H9 (cell line): ENCODE results near the gene KIAA0513. TPM values are rescaled to one million over a fixed set of nuclear protein-coding genes. Genes with fewer than 3 reads are reported as not detected.

ENCODE experiments used
- DNase-seq: peaks from one replicate; pipeline ENCODE4 v3.0.0-alpha.2; 2017
- H2AFZ ChIP-seq: one replicate; pipeline ENCODE4 v1.6.1; 2013; ENCODE audit warnings: mild to moderate bottlenecking, low read length, control low read depth, moderate library complexity
- H2AK5ac ChIP-seq: 2 replicates; pipeline ENCODE4 v1.6.1; 2013; ENCODE audit warnings: low read length, control low read depth, mixed read lengths; ENCODE audit not compliant: insufficient read length
- H2BK120ac ChIP-seq: one replicate; pipeline ENCODE4 v1.6.1; 2013; ENCODE audit warnings: low read depth, mild to moderate bottlenecking, low read length, control low read depth, inconsistent platforms; ENCODE audit not compliant: poor library complexity, severe bottlenecking
- H2BK12ac ChIP-seq: 2 replicates; pipeline ENCODE4 v1.6.1; 2013; ENCODE audit warnings: low read length, control low read depth, mixed read lengths, low read depth; ENCODE audit not compliant: insufficient read length
- H2BK15ac ChIP-seq: 2 replicates; pipeline ENCODE4 v1.6.1; 2013; ENCODE audit warnings: low read depth, low read length, control low read depth
- H2BK20ac ChIP-seq: one replicate; pipeline ENCODE4 v1.6.1; 2013; ENCODE audit warnings: low read depth, mild to moderate bottlenecking, low read length, control low read depth, inconsistent platforms; ENCODE audit not compliant: poor library complexity, severe bottlenecking
- H2BK5ac ChIP-seq: 2 replicates; pipeline ENCODE4 v1.6.1; 2013; ENCODE audit warnings: low read length, control low read depth, mixed read lengths; ENCODE audit not compliant: insufficient read length
- H3K14ac ChIP-seq: 2 replicates; pipeline ENCODE4 v1.6.1; 2013; ENCODE audit warnings: low read length, control low read depth; ENCODE audit not compliant: insufficient read depth
- H3K18ac ChIP-seq: 2 replicates; pipeline ENCODE4 v1.6.1; 2013; ENCODE audit warnings: low read depth, mild to moderate bottlenecking, mixed read lengths, low read length, control low read depth; ENCODE audit not compliant: insufficient read length
- H3K23ac ChIP-seq: 2 replicates; pipeline ENCODE4 v1.6.1; 2013; ENCODE audit warnings: low read length, control low read depth, mixed read lengths, low read depth; ENCODE audit not compliant: insufficient read length
- H3K23me2 ChIP-seq: 2 replicates; pipeline ENCODE4 v1.6.1; 2013; ENCODE audit warnings: low read depth, mild to moderate bottlenecking, mixed read lengths, low read length, control low read depth; ENCODE audit not compliant: insufficient read length, poor library complexity, severe bottlenecking
- H3K27ac ChIP-seq: 2 replicates; pipeline ENCODE4 v1.5.1; 2013; ENCODE audit warnings: low read length, control low read depth, mixed read lengths, low read depth; ENCODE audit not compliant: insufficient read length
- H3K27me3 ChIP-seq: 2 replicates; pipeline ENCODE4 v1.6.1; 2013; ENCODE audit warnings: low read length, control low read depth, inconsistent platforms; ENCODE audit not compliant: insufficient read depth
- H3K4ac ChIP-seq: 2 replicates; pipeline ENCODE4 v1.6.1; 2013; ENCODE audit warnings: low read depth, mild to moderate bottlenecking, control low read depth, inconsistent platforms, low read length, moderate library complexity
- H3K4me1 ChIP-seq: 2 replicates; pipeline ENCODE4 v1.6.1; 2013; ENCODE audit warnings: low read length, control low read depth, inconsistent platforms; ENCODE audit not compliant: insufficient read depth
- H3K4me2 ChIP-seq: 2 replicates; pipeline ENCODE4 v1.6.1; 2013; ENCODE audit warnings: low read length, control low read depth, mixed read lengths; ENCODE audit not compliant: insufficient read length, insufficient read depth
- H3K56ac ChIP-seq: 2 replicates; pipeline ENCODE4 v1.6.1; 2013; ENCODE audit warnings: low read depth, mild to moderate bottlenecking, mixed read lengths, low read length, control low read depth; ENCODE audit not compliant: insufficient read length
- H3K79me1 ChIP-seq: 2 replicates; pipeline ENCODE4 v1.6.1; 2013; ENCODE audit warnings: low read depth, mild to moderate bottlenecking, moderate library complexity, low read length, control low read depth, inconsistent platforms; ENCODE audit not compliant: insufficient read depth, poor library complexity, severe bottlenecking
- H3K79me2 ChIP-seq: 2 replicates; pipeline ENCODE4 v1.6.1; 2013; ENCODE audit warnings: low read length, control low read depth, inconsistent platforms; ENCODE audit not compliant: insufficient read depth
- H3K9ac ChIP-seq: 2 replicates; pipeline ENCODE4 v1.6.1; 2013; ENCODE audit warnings: low read length, control low read depth, mixed read lengths; ENCODE audit not compliant: insufficient read length; ENCODE audit errors: extremely low read depth
- H3K9me3 ChIP-seq: one replicate; pipeline ENCODE4 v1.6.1; 2013; ENCODE audit warnings: low read depth, low read length, inconsistent platforms; ENCODE audit not compliant: control insufficient read depth
- H3T11ph ChIP-seq: one replicate; pipeline ENCODE4 v1.6.1; 2013; ENCODE audit warnings: mild to moderate bottlenecking, low read length, control low read depth, inconsistent platforms
- H4K20me1 ChIP-seq: one replicate; pipeline ENCODE4 v1.6.1; 2013; ENCODE audit not compliant: control insufficient read depth, insufficient read length, insufficient read depth
- H4K5ac ChIP-seq: 2 replicates; pipeline ENCODE4 v1.6.1; 2013; ENCODE audit warnings: low read depth, mild to moderate bottlenecking, mixed read lengths, low read length, control low read depth; ENCODE audit not compliant: insufficient read length
- H4K8ac ChIP-seq: replicated peaks from 2 replicates; pipeline ENCODE4 v1.6.1; 2013; ENCODE audit warnings: low read length, control low read depth, mixed read lengths, low read depth; ENCODE audit not compliant: insufficient read length
- H4K91ac ChIP-seq: 2 replicates; pipeline ENCODE4 v1.6.1; 2013; ENCODE audit warnings: low read depth, mild to moderate bottlenecking, moderate library complexity, mixed read lengths, low read length, control low read depth; ENCODE audit not compliant: insufficient read length
- H3K27ac Mint-ChIP-seq, 3 experiments: 2 replicates in 2 of 3; 3 replicates in 1 of 3; pipeline ENCODE4 v1.8.0; 2020 to 2021; ENCODE audit warnings: mixed read lengths in 3 of 3, mild to moderate bottlenecking in 1 of 3, moderate library complexity in 1 of 3
- H3K27me3 Mint-ChIP-seq: 2 replicates; pipeline ENCODE4 v1.8.0; 2021; ENCODE audit warnings: low read depth, mild to moderate bottlenecking, moderate library complexity, mixed read lengths
- H3K36me3 Mint-ChIP-seq, 3 experiments: 2 replicates in 2 of 3; 3 replicates in 1 of 3; pipeline ENCODE4 v1.8.0; 2020 to 2021; ENCODE audit warnings: low read depth in 3 of 3, mixed read lengths in 3 of 3; ENCODE audit not compliant: insufficient read depth in 1 of 3
- H3K4me1 Mint-ChIP-seq, 2 experiments: 2 replicates each; pipeline ENCODE4 v1.8.0; 2020; ENCODE audit warnings: mixed read lengths in 2 of 2
- H3K4me3 Mint-ChIP-seq, 2 experiments: 2 replicates in 1 of 2; 3 replicates in 1 of 2; pipeline ENCODE4 v1.8.0; 2020 to 2021; ENCODE audit warnings: mild to moderate bottlenecking in 2 of 2, mixed read lengths in 2 of 2, moderate library complexity in 1 of 2
- H3K9me3 Mint-ChIP-seq, 2 experiments: 2 replicates in 1 of 2; 3 replicates in 1 of 2; pipeline ENCODE4 v1.8.0; 2020; ENCODE audit warnings: mild to moderate bottlenecking in 2 of 2, mixed read lengths in 2 of 2, moderate library complexity in 1 of 2
- WGBS: extraction: QIAGEN DNeasy Blood & Tissue Kit; methylation state at CpG from one replicate; pipeline ENCODE4 v1.1.7; 2013; ENCODE audit warnings: missing lambda C conversion rate, low lambda C conversion rate, mixed read lengths; ENCODE audit not compliant: insufficient read length; ENCODE audit errors: extremely low coverage; 5-methylcytosine and 5-hydroxymethylcytosine counted together
- total RNA-seq: library from RNA; stranded (reverse); gene quantifications from 2 replicates; pipeline ENCODE4 v1.2.1, GENCODE V29; 2021
- TF ChIP-seq, protein P1 (sequence below): fragments of 200-600 bp; sonication (generic); conservative IDR thresholded peaks from 3 replicates; pipeline ENCODE4 v1.8.0; 2021; ENCODE audit warnings: antibody characterized with exemption, mild to moderate bottlenecking

The KIAA0513 gene
- total RNA-seq, 1 experiment from 2014 or later, result 4.7 TPM

DNA sequence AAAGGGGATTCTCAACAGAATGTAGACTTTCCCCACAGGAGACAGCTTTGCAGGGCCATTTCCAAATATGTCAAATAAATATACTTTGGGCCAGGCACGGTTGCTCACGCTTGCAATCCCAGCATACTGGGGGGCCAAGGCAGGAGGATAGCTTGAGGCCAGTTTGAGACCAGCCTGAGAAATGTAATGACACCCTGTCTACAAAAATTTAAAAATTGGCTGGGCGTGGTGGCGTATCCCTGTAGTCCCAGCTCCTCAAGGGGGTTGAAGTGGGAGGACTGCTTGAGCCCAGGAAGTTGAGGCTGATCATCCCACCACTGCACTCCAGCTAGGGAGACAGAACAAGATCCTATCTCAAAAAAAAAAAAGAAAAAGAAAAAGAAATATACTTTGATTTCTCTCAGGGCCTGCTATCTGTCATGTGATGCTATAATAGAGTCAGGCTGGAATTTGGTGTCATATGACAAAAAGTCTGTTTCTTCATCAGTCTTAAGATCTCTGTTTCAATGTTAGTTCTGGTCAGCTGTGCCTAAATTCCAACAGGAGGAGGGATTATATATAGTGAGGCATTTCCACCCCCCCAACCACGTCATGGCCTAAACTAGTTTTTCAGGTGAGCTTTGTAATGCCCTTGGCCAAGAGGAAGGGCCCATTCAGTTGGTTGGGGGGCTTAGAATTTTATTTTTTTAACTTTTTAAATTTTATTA lies 12.0 kb upstream of the KIAA0513 start:
- no peak overlapping the region for H2BK5ac ChIP-seq
- no peak overlapping the region for H3K18ac ChIP-seq
- no peak overlapping the region for H3K4me3 Mint-ChIP-seq
- H3K23me2 ChIP-seq, result peaks cover 3% of the 10 kb centered on the region
- no peak overlapping the region for H2AFZ ChIP-seq
- no peak overlapping the region for H3K56ac ChIP-seq
- no peak overlapping the region for H3K4me2 ChIP-seq
- no peak overlapping the region for H2AK5ac ChIP-seq
- peaks cover 31% of the 10 kb centered on the region for H3K27me3 Mint-ChIP-seq
- H4K20me1 ChIP-seq, result no peaks in the 10 kb centered on the region
- H3K27me3 ChIP-seq, result no peaks in the 10 kb centered on the region; the same call in 1 of the 2 replicates
- TF ChIP-seq, protein P1, sequence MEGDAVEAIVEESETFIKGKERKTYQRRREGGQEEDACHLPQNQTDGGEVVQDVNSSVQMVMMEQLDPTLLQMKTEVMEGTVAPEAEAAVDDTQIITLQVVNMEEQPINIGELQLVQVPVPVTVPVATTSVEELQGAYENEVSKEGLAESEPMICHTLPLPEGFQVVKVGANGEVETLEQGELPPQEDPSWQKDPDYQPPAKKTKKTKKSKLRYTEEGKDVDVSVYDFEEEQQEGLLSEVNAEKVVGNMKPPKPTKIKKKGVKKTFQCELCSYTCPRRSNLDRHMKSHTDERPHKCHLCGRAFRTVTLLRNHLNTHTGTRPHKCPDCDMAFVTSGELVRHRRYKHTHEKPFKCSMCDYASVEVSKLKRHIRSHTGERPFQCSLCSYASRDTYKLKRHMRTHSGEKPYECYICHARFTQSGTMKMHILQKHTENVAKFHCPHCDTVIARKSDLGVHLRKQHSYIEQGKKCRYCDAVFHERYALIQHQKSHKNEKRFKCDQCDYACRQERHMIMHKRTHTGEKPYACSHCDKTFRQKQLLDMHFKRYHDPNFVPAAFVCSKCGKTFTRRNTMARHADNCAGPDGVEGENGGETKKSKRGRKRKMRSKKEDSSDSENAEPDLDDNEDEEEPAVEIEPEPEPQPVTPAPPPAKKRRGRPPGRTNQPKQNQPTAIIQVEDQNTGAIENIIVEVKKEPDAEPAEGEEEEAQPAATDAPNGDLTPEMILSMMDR, result no peak
- no peak overlapping the region for H2BK120ac ChIP-seq
- H3K27ac Mint-ChIP-seq, result no peak overlapping the region
- no peak overlapping the region for H2BK15ac ChIP-seq
- no peak overlapping the region for H3K14ac ChIP-seq
- no peaks in the 10 kb centered on the region for H3K9me3 ChIP-seq
- no peaks in the 10 kb centered on the region for H3K4me1 ChIP-seq
- H3K27ac ChIP-seq, result no peak overlapping the region
- H4K8ac ChIP-seq, result no peak overlapping the region
- H3K9me3 Mint-ChIP-seq, result no peaks in the 10 kb centered on the region
- DNase-seq, result no peak
- no peak overlapping the region for H3K4ac ChIP-seq
- no peaks in the 10 kb centered on the region; a peak in 1 of 7 replicates for H3K36me3 Mint-ChIP-seq
- H3K23ac ChIP-seq, result no peak overlapping the region
- no peak overlapping the region for H4K5ac ChIP-seq
- peaks cover 3% of the 10 kb centered on the region for H3K79me1 ChIP-seq
- H3K4me1 Mint-ChIP-seq, result peaks cover 2 to 5% of the 10 kb centered on the region in 2 experiments; a peak in 3 of 4 replicates
- H4K91ac ChIP-seq, result no peak overlapping the region
- peaks cover under 1% of the 10 kb centered on the region; the same call in 1 of the 2 replicates for H3K79me2 ChIP-seq
- no peak overlapping the region for H2BK20ac ChIP-seq
- H3K9ac ChIP-seq, result no peak overlapping the region
- no peak overlapping the region for H3T11ph ChIP-seq
- no peak overlapping the region for H2BK12ac ChIP-seq
- WGBS, result no CpG with 5 or more reads among the region's 5 CpGs
